ENCODE data around the gene CMIP.

Gene CMIP

GRCh38 chr16:81639348-81639747 lies 194.7 kb downstream of the CMIP start:
- Histone ChIP-seq H3K4me3 (ENCODE audit: insufficient read depth, low read length, poor library complexity, severe bottlenecking) (no peak overlapping the region), H3K9ac (ENCODE audit: low read length) (no peak overlapping the region), H3K9me2 (replicated peaks; ENCODE audit: insufficient read depth, low read length) (no peaks in the 10 kb centered on the region), H3K79me2 (ENCODE audit: insufficient read depth, low read length) (no peaks in the 10 kb centered on the region), H4K20me1 (ENCODE audit: low read depth, low read length) (no peaks in the 10 kb centered on the region), H3K9me3 (ENCODE audit: insufficient read depth, low read length) (no peaks in the 10 kb centered on the region), H3F3A (ENCODE audit: insufficient read depth) (no peaks in the 10 kb centered on the region), H3K27me3 (ENCODE audit: low read length) (no peaks in the 10 kb centered on the region), H3K36me3 (ENCODE audit: low read length) (no peaks in the 10 kb centered on the region), H3K4me2 (ENCODE audit: low read depth, low read length, poor library complexity, severe bottlenecking) (no peak overlapping the region), H3K27ac (ENCODE audit: low read depth, low read length) (no peak overlapping the region), H2AFZ (ENCODE audit: low read depth, low read length, severe bottlenecking) (no peak overlapping the region)
- no peak for TF ChIP-seq CTCF (IDR thresholded peaks at IDR 0.05; ENCODE audit: insufficient read depth, low read length, poor library complexity, severe bottlenecking)

GRCh38 chr16:81639931-81640680 lies 195.5 kb downstream of the CMIP start:
- H2AFZ ChIP-seq (ENCODE audit: low read depth, low read length, severe bottlenecking), result no peak overlapping the region
- H3F3A ChIP-seq (ENCODE audit: insufficient read depth), result no peaks in the 10 kb centered on the region
- H3K9me2 ChIP-seq (replicated peaks; ENCODE audit: insufficient read depth, low read length), result no peaks in the 10 kb centered on the region
- H3K9me3 ChIP-seq (ENCODE audit: insufficient read depth, low read length), result no peaks in the 10 kb centered on the region
- H3K4me2 ChIP-seq (ENCODE audit: low read depth, low read length, poor library complexity, severe bottlenecking), result no peak overlapping the region
- no peak for TF ChIP-seq CTCF (IDR thresholded peaks at IDR 0.05; ENCODE audit: insufficient read depth, low read length, poor library complexity, severe bottlenecking)
- no peak for TF ChIP-seq EZH2phosphoT487 (conservative IDR thresholded peaks at IDR 0.05; ENCODE audit: low read length)
- no peaks in the 10 kb centered on the region for H4K20me1 ChIP-seq (ENCODE audit: low read depth, low read length)
- no peak overlapping the region for H3K4me3 ChIP-seq (ENCODE audit: insufficient read depth, low read length, poor library complexity, severe bottlenecking)
- no peaks in the 10 kb centered on the region for H3K36me3 ChIP-seq (ENCODE audit: low read length)
- H3K27me3 ChIP-seq (ENCODE audit: low read length), result no peaks in the 10 kb centered on the region
- no peak overlapping the region for H3K9ac ChIP-seq (ENCODE audit: low read length)
- H3K79me2 ChIP-seq (ENCODE audit: insufficient read depth, low read length), result no peaks in the 10 kb centered on the region
- H3K27ac ChIP-seq (ENCODE audit: low read depth, low read length), result no peak overlapping the region

- no peak overlapping the region for H3K4me2 ChIP-seq (ENCODE audit: low read depth, low read length, poor library complexity, severe bottlenecking)
- H3K79me2 ChIP-seq (ENCODE audit: insufficient read depth, low read length), result no peaks in the 10 kb centered on the region
- no peaks in the 10 kb centered on the region for H3K9me2 ChIP-seq (replicated peaks; ENCODE audit: insufficient read depth, low read length)
- H3K4me3 ChIP-seq (ENCODE audit: insufficient read depth, low read length, poor library complexity, severe bottlenecking), result no peak overlapping the region
- H4K20me1 ChIP-seq (ENCODE audit: low read depth, low read length), result no peaks in the 10 kb centered on the region
- no peaks in the 10 kb centered on the region for H3F3A ChIP-seq (ENCODE audit: insufficient read depth)
- H3K36me3 ChIP-seq (ENCODE audit: low read length), result no peaks in the 10 kb centered on the region
- H3K27ac ChIP-seq (ENCODE audit: low read depth, low read length), result no peak overlapping the region
- no peaks in the 10 kb centered on the region for H3K27me3 ChIP-seq (ENCODE audit: low read length)
- H2AFZ ChIP-seq (ENCODE audit: low read depth, low read length, severe bottlenecking), result no peak overlapping the region
- H3K9me3 ChIP-seq (ENCODE audit: insufficient read depth, low read length), result no peaks in the 10 kb centered on the region
- TF ChIP-seq EZH2phosphoT487 (conservative IDR thresholded peaks at IDR 0.05; ENCODE audit: low read length) (no peak), CTCF (IDR thresholded peaks at IDR 0.05; ENCODE audit: insufficient read depth, low read length, poor library complexity, severe bottlenecking) (no peak)
- no peak overlapping the region for H3K9ac ChIP-seq (ENCODE audit: low read length)
Measured at GRCh38 chr16:81640681-81641070, 196.1 kb downstream of the CMIP start.
